ELR (cell line): ENCODE results near the gene SDK1.

Source experiments
- DNase-seq: peaks from one replicate; pipeline ENCODE4 v3.0.0-alpha.2; 2015; ENCODE audit warnings: low read depth

SDK1 gene

DNA sequence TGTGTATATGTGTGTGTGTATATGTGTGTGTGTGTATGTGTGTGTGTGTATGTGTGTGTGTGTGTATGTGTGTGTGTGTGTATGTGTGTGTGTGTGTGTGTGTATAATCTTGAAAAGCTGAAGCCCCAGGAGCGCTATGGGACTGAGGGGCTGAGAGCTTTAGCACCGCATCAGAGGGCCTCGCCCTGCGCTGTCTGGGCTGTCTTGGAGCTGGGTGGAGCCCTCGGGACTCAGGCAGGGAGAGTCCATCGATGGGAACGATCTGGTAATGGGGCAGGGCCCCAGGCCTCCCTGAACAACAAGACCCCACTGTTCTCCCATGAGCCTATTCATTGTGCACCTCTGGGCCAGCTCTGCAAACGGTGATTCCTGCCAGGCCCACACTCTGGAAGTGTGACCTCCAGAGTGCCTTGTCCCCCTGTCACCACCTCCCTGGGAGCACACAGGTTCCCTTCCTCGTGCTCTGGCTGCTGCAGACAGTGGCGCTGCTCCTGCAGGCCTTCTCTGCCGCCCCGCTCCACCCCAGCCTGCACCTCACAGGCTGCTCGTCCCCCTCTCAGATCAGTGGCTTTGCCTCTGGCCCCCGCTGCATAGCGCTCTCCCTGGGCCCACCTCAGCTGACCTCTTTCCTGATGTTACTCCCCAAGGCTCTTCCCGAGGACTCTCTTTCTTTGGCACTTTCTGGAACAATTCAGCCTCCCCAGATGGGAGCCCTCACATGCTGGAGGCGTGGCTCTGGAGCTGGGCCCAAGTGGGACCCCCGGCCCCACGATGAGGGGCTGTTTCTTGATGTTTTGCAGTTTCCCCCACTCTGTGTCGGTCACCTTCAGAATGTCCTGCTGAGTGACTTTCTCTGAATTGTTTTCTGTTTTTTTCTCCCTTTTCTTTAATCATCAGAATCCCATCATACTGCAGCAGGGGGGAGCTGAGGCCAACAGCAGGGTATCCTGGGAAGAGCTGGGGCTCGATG is 838.9 kb downstream of the SDK1 start:
- no peak for DNase-seq

DNA sequence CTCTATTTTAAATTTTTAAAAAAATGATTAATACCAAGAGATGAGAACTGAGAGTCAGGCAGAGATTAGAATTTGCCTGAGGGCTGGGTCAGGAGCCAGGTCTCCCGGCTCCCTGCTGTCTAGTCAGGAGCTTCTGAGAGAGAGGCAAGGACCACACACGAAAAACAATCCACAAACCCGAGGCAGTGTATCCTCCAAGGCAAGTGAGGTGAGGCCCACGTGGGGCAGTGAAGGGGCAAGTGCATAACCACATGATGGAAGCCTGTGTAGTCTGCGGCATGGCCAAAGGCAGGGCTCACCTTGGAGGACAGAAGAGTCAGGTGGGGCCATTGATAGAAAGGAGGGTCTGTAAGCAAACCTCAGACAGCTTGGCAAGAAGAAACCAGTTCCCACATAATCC is 839.9 kb downstream of the SDK1 start:
- DNase-seq: no peak

DNA sequence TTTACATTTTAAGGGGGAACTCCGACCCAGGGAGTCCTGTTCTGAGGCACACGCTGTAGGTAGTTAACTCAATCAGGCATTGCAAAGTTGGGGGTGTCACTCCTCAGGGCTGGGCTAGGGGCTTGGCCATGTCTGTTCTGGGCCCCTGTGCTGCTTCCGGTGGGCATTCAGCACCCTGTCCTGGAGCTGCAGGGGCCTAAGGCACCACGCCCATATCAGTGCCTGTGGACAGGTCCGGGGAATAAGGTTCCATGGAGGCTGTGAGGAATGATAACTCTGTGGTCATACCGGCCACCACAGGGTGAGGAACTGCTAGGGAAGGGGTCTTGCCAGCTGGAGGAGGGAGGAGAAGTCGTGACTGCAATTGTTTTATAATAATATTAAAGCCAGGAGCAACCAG is 842.0 kb downstream of the SDK1 start:
- no peak for DNase-seq

DNA sequence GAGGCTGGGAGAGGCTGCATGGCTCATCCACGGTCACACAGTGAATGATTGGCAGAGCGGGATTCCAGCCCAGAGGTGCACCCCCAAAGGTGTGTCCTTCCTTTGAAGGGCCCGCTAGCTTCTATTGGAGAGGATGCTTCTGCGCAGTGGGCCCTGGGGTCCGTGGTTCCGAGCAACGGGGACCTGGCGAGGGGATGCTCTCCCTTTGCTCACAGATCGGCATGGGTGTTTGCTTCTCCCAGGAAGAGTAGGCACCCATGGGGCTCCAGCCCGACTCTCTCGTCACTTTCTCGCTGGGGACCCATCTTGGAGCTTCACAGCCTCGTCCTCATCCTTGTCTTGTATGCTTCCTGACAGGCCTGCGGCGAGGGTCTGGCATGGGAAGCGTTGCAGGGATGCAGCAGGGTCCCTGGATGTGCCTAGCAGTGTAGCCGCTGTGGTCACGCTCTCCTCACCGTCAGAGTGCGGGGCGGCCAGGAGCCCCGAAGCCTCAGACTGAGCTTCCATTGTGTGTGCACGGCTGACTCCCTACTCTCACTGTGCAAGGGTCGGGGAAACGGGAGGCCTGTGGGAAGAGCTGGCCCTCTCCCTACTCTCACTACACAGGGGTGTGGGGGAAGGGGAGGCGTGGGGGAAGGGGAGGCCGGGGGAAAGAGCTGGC is 842.6 kb downstream of the SDK1 start:
- DNase-seq: no peak

DNA sequence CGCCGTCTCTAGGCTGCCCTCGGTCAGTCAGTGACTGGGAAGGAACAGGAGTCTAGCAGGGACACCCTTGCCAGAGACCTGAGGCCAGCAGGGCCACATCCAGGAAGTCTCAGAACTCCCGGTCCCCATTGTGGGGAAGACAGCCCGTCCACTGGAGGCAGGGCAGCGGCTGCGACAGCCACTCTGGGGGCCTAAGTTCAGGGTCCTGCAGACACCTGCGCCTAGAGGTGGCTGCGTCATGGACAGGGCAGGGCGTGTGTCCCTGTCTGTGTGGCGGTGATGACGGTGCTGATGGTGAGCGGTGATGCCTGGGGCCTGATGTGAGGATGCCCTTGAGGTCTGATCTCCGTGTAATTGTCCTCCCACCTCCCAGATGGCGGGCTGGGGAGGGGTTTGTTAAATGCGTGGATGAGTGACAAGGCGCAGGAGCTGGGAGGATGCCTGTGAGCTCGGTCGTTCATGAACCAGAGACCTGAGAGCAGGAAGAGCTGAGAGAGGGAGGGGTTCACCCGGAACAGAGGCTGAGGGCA is 843.2 kb downstream of the SDK1 start:
- DNase-seq: no peak

DNA sequence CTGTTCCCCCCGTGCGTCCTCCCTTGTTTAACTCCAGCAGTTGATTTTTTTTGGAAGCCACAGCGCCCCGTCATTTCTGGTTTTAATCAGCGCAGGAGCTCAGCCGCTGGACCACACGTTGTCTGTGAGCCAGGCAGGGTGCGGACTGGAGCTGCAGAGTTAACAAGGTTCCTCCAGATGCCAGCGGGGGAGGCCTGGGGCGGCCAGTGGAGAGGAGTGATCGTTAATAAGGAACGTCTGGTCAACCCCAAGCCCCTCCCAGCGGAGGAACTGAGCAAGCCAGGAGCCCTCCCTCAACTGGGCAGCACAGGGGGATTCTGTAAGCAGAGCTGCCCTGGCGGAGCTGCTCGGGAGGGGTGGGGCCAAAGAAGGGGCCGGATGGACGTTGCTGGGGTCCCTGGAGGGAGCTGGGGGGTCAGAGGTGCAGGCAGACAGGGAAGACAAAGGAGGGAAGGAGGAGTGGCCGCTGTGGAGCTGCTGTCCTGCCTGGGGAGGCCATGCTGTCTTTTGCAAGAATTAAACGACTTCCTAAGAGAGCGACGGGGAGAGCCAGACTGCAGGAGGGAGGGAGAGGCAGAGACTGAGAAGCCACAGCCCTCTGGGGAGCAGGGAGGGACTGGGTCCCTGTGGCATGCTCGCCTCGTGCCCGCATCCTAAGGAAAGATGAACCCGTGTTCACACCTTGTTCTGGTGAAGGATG is 843.9 kb downstream of the SDK1 start:
- DNase-seq: no peak

DNA sequence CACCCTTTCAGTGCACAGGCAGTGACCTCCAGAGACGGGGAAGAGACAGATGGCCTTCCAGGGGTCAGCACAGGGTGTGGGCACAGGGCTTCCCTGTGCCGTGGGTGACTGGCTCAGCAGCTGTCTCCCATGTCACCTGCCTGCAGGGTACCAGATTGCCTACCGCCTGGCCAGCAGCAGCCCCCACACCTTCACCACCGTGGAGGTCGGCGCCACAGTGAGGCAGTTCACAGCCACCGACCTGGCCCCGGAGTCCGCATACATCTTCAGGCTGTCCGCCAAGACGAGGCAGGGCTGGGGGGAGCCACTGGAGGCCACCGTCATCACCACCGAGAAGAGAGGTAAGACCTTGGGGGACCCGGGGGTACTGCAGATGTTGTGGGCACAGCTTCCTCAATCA is 844.5 kb downstream of the SDK1 start:
- DNase-seq: no peak

DNA sequence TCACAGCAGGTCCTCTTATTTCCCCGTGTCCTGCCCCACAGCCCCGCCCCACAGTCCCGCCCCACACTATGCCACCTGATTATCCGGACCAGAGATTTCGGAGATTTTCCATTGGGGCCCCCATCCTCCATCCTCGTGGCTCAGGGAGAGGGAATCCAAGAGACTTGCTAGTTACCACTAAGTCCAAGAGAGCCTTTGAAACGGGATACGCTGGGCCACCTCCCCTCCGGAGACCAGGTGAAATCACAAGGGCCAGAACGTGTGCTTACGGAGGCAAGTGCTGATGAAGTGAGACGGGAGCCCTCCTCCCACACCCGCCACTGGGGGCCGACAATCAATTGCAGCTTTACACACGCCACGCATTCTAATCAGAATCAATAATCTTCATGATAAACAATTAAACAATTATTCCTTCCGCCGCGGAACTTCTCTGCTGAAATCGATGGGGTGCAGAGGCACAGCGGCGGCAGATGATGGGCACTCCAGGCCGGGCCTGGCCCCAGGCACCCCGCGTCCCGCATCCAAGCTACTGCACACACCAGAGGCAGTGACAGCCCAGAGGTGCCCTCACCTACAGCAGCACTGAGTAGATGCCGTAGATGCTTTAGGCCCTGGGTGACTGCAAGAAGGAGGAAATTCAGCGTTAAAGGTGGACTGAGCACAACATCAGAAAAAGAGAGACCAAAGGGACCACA is 847.0 kb downstream of the SDK1 start:
- DNase-seq: no peak

DNA sequence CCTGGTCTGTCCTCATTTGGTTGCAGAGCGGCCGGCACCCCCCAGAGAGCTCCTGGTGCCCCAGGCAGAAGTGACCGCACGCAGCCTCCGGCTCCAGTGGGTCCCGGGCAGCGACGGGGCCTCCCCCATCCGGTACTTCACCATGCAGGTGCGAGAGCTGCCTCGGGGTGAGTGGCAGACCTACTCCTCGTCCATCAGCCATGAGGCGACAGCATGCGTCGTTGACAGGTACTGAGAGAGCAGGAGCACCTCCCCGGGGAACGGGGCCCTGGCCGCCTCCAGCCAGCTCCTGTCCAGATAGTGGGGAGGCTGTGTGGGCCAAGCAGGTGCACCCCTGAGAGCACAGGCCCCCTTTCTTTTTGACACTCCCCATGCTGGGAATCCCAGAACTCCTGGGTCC is 848.2 kb downstream of the SDK1 start:
- no peak for DNase-seq

DNA sequence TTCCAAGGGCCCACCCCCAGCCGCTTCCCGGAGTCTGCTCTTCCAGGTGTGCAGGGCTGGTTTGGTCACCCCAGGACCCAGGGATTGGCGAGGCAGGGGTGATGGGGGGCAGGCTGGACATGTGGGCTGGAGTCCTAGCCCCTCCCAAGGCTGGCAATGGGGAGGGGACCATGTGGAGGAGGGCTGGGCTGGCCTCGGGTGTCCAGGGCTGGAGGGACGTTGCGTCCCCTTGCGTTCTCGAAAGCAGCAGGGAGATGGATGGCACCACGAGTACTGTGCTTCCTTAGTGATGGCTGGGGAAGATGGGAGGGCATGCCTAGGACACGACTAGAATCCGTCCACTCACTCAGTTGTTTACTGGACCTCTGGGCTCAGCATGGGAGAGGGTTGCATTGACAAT is 848.6 kb downstream of the SDK1 start:
- no peak for DNase-seq

DNA sequence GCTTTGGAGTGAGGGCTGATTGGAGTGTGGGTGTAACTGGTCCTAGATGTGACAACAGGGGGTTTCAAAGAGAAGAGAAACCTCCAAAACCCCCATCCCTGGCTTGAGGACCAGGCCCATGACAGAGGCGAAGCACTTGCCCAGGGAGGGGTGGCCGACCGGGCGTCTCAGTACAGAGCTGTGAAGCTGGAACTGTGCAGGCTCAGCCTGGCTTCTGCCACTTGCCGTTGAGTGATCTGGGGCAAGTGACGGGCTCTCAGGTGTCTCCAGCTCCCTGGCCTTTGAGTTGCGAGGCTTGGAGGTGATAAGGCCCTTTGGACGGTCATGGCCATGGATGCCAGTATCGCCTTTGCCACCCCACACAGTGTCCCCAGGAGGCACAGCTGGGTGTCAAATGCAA is 849.7 kb downstream of the SDK1 start:
- no peak for DNase-seq

DNA sequence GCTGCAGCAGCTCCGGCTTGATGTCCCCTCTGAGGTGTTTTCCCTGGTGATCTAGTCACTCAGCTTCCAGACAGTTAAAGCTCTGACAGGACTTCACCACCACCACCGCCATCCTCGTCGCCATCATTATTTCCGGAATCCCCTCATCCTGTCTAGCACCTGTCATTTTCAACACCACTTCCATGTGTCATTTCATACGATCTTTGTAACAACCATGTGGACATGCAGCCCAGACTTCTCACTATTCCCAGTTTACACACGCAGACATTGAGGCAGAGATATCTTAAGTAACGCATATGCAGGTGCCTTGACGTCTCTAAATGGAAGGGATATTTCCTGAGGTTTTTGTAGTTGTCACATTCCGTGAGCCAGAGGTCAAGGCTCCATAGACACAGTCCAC is 850.5 kb downstream of the SDK1 start:
- DNase-seq: no peak

DNA sequence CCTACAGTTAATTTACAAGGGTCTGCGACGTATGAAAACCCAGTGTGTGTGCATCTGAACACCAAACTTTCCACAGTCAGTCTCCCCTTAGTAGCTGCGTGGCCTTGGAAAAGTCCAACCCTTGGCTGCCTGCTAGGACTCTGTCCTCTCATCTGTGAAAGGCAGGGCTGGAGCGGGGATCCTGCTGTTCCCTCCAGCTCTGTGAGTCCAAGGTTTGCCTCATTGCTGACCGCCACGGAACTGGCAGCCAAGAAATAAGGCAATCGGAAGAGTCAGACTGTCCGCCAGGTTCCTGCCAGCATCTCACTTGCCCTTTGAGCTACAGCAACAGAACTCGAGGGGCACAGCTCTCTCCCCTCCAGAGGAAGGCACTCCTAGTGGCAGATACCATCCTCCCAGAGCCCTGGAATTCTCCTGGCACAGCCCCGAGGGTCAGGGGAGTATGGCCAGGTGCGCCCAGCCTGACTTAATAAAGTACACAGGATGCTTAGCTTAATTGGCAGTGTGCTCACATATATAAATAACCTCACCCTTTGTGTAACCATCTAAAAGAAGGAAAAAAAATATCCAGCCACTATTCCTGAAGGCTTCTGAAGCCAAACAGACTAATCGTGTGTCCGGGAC is 851.0 kb downstream of the SDK1 start:
- no peak for DNase-seq

DNA sequence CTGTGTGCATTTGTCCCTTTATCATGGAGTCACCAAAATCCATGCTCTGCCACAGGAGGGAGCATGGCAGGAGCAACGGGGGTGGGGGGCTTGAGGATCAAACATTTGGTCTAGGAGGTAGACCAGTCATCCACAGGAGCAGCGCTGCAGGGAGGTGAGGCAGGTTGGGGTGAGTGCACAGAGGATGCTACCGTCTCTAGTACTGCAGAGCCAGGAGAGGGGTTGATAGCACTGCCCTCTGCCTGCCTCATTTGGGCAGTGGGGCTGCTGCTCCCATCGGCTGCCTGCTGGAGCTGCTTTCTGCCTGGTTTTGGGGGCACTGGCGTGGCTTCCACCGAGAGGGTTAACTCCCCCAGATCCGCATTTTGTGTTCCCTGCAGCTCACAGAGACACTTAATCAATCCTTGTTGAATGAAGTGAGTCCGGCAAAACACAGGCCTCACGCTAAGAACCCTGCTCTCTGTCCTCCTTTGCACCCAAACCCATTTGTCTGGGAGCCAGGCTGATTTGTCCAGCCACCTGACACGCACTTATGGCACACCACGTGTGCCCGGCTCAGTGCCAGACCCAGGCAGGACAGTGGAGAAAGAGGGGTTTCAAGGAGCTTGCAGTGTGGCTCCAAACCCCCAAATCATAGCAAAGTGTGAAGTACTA is 854.0 kb downstream of the SDK1 start:
- DNase-seq: no peak

DNA sequence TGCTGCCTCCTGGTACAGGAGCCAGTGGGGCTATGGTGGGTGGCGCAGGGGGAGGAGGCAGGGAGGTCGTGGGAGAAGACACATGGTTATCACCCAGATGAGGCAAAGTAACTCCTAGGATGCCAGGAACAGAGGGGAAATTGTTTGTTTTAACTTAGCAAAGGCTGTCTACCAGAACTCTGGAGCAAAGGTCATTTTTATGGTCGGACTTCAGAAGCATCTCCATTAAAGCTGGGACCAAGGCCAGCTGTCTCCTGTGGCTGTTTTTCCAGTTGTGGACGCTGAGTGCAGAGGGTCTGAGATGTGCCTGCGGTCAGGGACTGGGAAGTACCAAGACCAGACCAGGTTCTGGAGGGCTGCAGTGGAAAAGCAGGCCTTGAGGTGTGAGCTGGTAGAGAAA is 855.1 kb downstream of the SDK1 start:
- no peak for DNase-seq

DNA sequence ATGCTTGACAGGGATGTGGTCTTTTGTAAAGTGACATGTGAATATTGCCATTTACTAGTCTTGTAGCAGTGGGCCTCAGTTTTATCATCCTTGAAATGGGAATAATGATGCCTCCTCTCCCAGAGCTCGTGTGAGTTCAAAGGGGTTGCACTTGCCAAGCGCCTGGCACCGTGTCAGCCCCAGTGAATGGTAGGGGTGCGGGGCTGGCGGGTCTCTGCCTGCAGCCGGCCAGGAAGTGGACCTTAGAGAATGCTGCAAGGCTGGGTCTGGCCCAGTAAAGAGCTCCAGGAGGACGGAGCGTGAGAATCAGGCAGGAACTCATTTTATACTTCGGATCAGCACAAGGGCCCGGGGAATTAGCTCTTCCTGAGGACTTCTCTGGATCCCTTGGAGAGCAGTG is 856.6 kb downstream of the SDK1 start:
- no peak for DNase-seq

DNA sequence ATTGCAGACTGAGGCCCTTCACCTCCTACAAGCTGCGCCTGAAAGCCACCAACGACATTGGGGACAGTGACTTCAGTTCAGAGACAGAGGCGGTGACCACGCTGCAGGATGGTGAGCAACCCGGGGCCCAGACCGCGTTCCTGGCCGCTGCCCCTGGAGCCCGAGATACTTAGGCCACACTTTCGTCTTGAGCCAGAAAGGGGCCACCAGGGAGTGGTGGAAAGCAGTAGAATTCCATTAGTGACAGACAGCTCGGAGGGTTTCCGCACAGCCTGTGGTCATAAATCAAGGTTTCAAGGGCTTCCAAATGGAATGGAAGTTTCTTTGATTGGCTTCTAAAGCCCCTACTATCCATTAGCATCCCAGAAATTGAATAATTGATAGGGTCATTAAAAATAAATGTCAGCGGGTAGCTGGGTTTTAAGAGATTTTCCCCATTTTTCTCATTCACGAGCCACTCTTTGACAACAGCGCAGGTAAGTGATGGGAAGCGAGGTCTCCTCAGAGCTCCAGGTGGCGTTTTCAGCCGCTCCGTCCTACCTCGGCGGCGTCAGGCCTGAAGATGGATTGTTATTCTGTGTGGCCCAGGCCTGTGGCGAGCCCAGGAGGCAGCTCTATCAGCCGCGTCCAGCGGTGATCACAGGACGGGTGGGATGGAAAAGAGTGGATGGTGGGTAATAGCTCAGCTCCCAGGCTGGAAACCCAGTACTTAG is 857.5 kb downstream of the SDK1 start:
- DNase-seq: no peak

DNA sequence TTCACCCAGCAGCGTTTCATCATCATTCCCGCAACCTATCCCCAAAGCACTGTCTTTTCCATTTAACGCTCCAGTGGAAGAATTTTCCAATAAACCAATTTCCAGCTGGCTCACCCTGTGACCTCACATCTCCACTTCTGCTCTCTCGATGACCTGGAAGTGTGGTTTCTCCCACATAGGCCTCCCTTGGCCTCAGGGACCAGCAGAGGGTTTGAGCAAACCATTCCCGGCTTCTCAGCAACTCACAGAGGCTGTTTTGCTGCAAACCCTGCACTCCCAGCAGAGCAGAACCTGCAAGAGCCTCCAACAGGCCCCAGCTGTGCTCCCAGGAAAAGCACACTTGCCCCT is 858.1 kb downstream of the SDK1 start:
- DNase-seq: no peak

DNA sequence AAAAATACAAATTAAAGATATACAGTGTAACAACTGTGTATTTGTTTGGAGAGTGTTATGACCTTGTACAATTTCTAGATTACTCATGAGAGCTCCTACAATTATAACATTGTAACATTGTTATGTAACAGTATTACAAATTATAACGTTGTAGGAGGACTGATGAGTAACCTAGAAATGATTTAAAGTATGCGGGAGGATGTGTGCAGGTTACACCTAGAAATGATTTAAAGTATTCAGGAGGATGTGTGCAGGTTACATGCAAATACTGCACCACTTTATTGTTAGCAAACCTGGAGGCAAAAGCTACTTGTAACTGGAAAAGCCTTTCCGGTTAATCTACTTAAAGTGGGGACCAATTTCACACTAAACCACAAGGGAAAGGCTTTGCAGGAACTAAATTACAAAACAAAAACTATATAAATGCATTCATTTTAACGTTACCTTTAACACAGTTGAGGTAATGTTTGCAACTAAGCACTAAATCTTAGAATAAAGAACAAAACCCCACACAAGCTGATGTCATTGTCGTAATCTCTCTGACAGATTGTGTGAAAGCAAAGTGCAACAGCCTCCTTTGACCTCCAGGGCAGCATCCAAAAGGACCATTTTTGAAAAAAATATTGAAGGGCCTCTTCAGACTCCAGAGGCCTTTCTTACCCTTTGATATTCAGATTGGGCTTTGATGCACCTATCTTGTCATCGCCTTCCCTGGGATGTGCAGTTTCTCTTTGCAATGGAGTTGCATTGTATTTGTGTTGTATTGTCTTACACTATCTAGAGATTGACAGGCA is 858.9 kb downstream of the SDK1 start:
- DNase-seq: peak; percentile 13
